ENCODE data around the gene RRBP1.

The RRBP1 gene

GRCh38 chr20:17615645-17616479, 66.2 kb downstream of the RRBP1 start:
- no peaks in the 10 kb centered on the region for H3K9me3 ChIP-seq (ENCODE audit: insufficient read depth, low read length, severe bottlenecking)
- H3K27ac ChIP-seq (ENCODE audit: low read length) = no peak overlapping the region
- H3K4me2 ChIP-seq (ENCODE audit: insufficient read depth, low read length) = no peak overlapping the region
- no peaks in the 10 kb centered on the region for H3K79me2 ChIP-seq (ENCODE audit: insufficient read depth, low read length)
- H3K36me3 ChIP-seq (ENCODE audit: insufficient read depth, low read length) = peaks cover 60% of the 10 kb centered on the region
- TF ChIP-seq, protein P1, sequence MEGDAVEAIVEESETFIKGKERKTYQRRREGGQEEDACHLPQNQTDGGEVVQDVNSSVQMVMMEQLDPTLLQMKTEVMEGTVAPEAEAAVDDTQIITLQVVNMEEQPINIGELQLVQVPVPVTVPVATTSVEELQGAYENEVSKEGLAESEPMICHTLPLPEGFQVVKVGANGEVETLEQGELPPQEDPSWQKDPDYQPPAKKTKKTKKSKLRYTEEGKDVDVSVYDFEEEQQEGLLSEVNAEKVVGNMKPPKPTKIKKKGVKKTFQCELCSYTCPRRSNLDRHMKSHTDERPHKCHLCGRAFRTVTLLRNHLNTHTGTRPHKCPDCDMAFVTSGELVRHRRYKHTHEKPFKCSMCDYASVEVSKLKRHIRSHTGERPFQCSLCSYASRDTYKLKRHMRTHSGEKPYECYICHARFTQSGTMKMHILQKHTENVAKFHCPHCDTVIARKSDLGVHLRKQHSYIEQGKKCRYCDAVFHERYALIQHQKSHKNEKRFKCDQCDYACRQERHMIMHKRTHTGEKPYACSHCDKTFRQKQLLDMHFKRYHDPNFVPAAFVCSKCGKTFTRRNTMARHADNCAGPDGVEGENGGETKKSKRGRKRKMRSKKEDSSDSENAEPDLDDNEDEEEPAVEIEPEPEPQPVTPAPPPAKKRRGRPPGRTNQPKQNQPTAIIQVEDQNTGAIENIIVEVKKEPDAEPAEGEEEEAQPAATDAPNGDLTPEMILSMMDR (IDR thresholded peaks at IDR 0.05; ENCODE audit: borderline replicate concordance, extremely low read depth, low read length, poor library complexity, severe bottlenecking) = no peak
- no peak for TF ChIP-seq EZH2 (IDR thresholded peaks at IDR 0.05; ENCODE audit: borderline replicate concordance, low read depth, low read length, severe bottlenecking)
- H3K4me3 ChIP-seq (ENCODE audit: low read depth in 1 of 2, low read length in 2 of 2) = no peak overlapping the region
- no peaks in the 10 kb centered on the region for H3K4me1 ChIP-seq (ENCODE audit: insufficient read depth, low read length)
- H2AFZ ChIP-seq (ENCODE audit: low read depth, low read length) = no peak overlapping the region
- DNase-seq (peak; percentile 3), ATAC-seq (ENCODE audit: insufficient read depth, low read depth) (no peak)
- no peaks in the 10 kb centered on the region for H3K27me3 ChIP-seq (ENCODE audit: insufficient read depth, low read length, poor library complexity)
- peaks cover 13% of the 10 kb centered on the region; the same call in 1 of the 2 replicates for H4K20me1 ChIP-seq (ENCODE audit: insufficient read depth, low read length)
- H3K9ac ChIP-seq (ENCODE audit: low read depth, low read length) = no peak overlapping the region

- H2AFZ ChIP-seq (ENCODE audit: low read depth, low read length) = no peak overlapping the region
- TF ChIP-seq EZH2 (IDR thresholded peaks at IDR 0.05; ENCODE audit: borderline replicate concordance, low read depth, low read length, severe bottlenecking) = no peak
- TF ChIP-seq, protein P1 (IDR thresholded peaks at IDR 0.05; ENCODE audit: borderline replicate concordance, extremely low read depth, low read length, poor library complexity, severe bottlenecking) = no peak
- DNase-seq = peak; percentile 1
- no peak overlapping the region for H3K27ac ChIP-seq (ENCODE audit: low read length)
- no peak overlapping the region for H3K9ac ChIP-seq (ENCODE audit: low read depth, low read length)
- no peak for ATAC-seq (ENCODE audit: insufficient read depth, low read depth)
- H3K27me3 ChIP-seq (ENCODE audit: insufficient read depth, low read length, poor library complexity) = no peaks in the 10 kb centered on the region
- H3K4me3 ChIP-seq (ENCODE audit: low read depth in 1 of 2, low read length in 2 of 2) = no peak overlapping the region
- H3K36me3 ChIP-seq (ENCODE audit: insufficient read depth, low read length) = peaks cover 51% of the 10 kb centered on the region
- no peak overlapping the region for H3K4me2 ChIP-seq (ENCODE audit: insufficient read depth, low read length)
- peaks cover 10% of the 10 kb centered on the region; the same call in 1 of the 2 replicates for H4K20me1 ChIP-seq (ENCODE audit: insufficient read depth, low read length)
- no peaks in the 10 kb centered on the region for H3K9me3 ChIP-seq (ENCODE audit: insufficient read depth, low read length, severe bottlenecking)
- no peaks in the 10 kb centered on the region for H3K4me1 ChIP-seq (ENCODE audit: insufficient read depth, low read length)
- no peaks in the 10 kb centered on the region for H3K79me2 ChIP-seq (ENCODE audit: insufficient read depth, low read length)
These were observed 67.0 kb downstream of the RRBP1 start for GRCh38 chr20:17614812-17615644.

DNA sequence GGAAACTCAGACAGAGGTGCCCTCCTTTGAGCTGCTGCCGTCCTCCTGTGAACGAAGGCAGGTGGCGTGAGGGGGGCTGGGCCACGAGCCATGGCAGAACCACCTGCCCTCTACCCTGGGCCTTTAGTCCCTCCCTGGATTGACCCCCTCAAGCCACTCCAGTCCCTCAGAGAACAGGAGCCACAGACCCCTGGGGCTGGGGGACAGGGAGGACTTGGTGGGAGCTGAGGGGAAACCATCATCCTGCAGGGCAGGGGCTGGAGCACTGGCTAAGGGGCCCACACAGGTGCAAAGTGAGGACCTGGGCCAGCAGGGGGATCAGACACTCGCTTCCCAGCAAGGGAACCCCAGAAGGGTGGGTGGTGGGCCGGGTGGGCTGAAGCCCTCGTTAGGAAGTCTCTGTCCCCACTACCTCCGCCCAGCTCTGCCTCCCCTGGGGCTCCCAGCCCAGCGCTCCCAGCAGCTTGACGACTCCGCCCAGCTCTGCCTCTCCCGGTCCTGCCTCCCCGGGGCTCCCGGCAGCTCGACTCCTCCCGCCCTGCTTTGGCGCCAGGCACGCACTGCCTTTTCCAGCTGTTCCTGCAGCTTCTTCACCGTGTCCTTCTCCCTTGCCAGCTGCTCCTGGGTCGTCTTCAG, 67.7 kb downstream of the RRBP1 start:
- Histone ChIP-seq H3K27me3 (ENCODE audit: insufficient read depth, low read length, poor library complexity) (no peaks in the 10 kb centered on the region), H3K4me1 (ENCODE audit: insufficient read depth, low read length) (no peaks in the 10 kb centered on the region), H2AFZ (ENCODE audit: low read depth, low read length) (no peak overlapping the region), H4K20me1 (ENCODE audit: insufficient read depth, low read length) (peaks cover 10% of the 10 kb centered on the region; the same call in 1 of the 2 replicates), H3K27ac (ENCODE audit: low read length) (no peak overlapping the region), H3K9me3 (ENCODE audit: insufficient read depth, low read length, severe bottlenecking) (no peaks in the 10 kb centered on the region), H3K4me2 (ENCODE audit: insufficient read depth, low read length) (no peak overlapping the region), H3K36me3 (ENCODE audit: insufficient read depth, low read length) (peaks cover 44% of the 10 kb centered on the region), H3K4me3 (ENCODE audit: low read depth in 1 of 2, low read length in 2 of 2) (no peak overlapping the region), H3K79me2 (ENCODE audit: insufficient read depth, low read length) (no peaks in the 10 kb centered on the region), H3K9ac (ENCODE audit: low read depth, low read length) (no peak overlapping the region)
- no peak for TF ChIP-seq EZH2 (IDR thresholded peaks at IDR 0.05; ENCODE audit: borderline replicate concordance, low read depth, low read length, severe bottlenecking)
- TF ChIP-seq, protein P1 (IDR thresholded peaks at IDR 0.05; ENCODE audit: borderline replicate concordance, extremely low read depth, low read length, poor library complexity, severe bottlenecking) = no peak
- ATAC-seq (ENCODE audit: insufficient read depth, low read depth) = no peak
- peak; percentile 2 for DNase-seq
